ENCODE results near the gene TGFB2.

Gene TGFB2

DNA sequence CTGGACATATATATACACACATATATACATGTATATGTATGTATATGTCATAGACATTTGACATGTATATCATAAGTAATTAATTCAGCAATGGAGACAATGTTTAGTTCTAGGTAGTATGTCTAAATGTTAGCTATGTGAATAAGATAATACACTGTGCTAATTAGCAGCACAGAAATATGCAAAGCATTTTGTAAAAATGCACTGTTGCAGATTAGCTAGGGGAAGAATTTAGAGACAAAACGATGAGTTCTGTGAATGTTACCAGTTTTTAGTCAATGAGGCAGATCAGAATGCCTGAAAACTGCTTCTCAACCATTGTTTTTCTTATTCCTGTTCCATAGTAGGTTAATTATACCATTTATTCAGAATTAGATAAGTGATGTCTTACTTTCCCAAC lies 86.3 kb downstream of the TGFB2 start:
- no peak for DNase-seq

DNA sequence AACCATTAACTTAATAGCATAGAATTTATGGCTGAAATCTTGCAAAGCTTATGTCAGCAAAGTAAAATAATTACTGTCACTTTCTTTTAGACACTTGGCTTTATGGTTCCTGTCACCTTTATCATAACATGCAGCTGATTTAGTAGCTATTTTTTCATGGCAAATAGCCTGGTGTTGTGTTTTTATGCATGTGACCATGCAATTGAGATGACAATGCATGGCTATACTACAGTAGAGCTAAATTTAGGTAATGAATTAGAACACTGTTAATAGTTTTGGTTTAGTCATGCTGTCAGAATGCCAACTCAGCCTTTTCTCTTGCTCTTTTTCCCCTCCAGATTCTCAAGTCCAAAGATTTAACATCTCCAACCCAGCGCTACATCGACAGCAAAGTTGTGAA lies 88.6 kb downstream of the TGFB2 start:
- DNase-seq: no peak

DNA sequence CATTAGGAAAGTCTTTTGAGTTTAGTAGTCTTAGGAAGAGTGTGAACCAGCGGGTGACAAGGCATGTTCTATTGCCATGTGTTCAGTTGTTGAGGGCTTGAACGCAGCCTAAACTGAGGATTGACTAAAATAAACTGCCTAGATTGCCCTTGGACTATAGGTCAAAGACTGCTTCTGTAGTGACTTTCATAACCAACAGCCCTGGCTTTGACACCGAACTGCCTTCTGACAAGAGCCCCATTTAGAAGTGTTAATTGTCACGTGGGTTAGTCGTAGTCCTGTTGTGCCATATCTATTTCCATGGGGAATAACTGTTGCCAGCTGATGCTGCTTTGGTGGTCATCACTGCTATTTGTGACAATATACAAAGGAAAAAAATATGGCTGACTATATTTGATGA lies 90.4 kb downstream of the TGFB2 start:
- no peak for DNase-seq

DNA sequence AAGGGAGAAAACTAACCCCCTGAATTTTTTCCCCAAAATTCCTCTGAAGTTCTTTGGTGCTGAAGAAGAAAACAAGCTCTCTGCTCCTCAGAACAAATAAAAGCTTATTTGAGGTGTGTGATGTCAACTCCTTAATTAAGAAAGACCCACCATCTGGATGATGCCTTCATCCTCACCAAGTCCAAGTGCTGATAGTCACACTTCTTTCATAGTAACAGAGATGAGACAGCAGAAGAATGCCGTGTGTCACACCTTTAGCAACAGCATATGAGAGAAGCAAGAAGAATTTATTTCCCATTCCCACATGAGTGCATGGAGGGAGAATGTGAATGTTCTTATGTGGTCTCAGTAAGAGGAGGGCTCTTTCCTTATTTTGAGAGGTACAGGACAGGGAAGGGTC lies 91.2 kb downstream of the TGFB2 start:
- DNase-seq: no peak

DNA sequence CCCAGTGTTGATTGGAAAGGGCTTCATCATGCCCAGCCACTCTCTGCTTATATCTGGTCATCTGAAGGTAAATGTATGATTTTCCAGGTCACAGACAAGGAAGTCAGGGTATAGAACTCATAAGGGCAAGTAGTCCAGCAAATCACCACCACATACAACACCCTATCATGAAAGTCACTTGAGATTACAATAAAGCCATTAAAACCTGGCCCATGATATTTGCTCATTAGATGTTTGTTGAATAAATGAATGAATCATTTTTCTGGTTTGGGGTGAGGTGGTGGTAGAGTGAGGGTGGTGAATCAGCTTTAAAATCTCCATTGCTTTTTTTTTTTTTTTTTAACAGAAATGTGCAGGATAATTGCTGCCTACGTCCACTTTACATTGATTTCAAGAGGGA lies 91.9 kb downstream of the TGFB2 start:
- DNase-seq: no peak

DNA sequence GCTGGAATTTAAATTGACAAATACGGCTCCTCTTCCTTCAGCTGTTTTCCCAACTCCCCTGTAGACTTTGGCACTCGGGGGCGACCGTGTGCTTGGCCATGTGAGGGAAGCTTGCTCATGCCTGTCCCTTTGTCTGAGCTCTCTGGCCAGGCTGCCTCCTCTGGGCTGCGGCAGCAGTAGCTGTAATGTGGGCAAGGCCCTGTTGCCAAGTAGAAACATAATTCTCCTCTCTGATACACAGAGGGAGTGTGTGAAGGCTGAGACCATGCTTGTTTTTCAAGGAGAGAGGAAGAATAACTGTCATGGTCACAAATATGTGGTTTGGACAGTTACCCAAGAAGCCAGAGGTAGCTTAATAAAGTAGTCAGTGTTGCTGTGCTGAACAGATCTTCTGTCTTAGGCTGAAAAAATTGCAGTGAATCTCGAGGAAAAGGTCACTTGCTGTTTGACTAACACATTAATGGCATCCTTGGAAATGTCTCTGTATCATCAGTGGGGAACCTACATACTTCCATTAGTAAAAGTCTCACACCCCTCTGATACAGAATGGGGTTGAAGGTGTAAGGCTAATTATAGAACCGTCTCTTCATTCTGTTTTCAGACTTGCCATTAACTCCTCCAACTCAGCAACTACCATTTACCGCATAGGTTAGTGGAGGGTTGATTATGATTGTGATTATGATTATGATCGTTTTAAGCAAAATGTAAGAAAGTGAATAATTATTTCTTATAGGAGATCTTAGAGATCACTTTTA lies 94.6 kb downstream of the TGFB2 start:
- peak; percentile 72 for DNase-seq

- no peak for DNase-seq
Measured at GRCh38 chr1:218443255-218443654, 98.1 kb downstream of the TGFB2 start.

DNA sequence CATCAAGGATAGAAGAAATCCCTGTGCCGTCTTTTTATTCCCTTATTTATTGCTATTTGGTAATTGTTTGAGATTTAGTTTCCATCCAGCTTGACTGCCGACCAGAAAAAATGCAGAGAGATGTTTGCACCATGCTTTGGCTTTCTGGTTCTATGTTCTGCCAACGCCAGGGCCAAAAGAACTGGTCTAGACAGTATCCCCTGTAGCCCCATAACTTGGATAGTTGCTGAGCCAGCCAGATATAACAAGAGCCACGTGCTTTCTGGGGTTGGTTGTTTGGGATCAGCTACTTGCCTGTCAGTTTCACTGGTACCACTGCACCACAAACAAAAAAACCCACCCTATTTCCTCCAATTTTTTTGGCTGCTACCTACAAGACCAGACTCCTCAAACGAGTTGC lies 99.0 kb downstream of the TGFB2 start:
- no peak for DNase-seq

GRCh38 chr1:218444588-218444987 lies 99.5 kb downstream of the TGFB2 start:
- no peak for DNase-seq

GRCh38 chr1:218447010-218447689 lies 102.0 kb downstream of the TGFB2 start:
- DNase-seq: no peak

GRCh38 chr1:218451415-218451814 lies 106.3 kb downstream of the TGFB2 start:
- DNase-seq: no peak

GRCh38 chr1:218454700-218455282 lies 109.7 kb downstream of the TGFB2 start:
- no peak for DNase-seq

DNA sequence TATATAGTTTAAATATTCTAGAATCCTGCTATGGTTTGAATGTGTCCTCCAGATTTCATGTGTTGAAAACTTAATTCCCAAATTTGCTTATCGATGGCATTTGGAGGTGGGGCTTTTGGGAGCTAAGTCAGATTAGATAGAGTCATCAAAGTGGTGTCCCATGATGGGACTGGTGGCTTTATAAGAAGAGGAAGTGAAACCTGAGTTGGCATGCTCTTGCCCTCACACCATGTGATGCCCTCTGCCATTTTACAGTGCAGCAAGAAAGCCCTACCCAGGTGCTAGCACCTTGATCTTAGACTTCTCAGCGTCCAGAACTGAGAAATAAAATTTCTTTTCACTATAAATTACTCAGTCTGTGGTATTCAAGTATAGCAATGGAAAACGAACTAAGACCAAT lies 111.3 kb downstream of the TGFB2 start:
- no peak for DNase-seq

GRCh38 chr1:218459450-218459849 lies 114.3 kb downstream of the TGFB2 start:
- DNase-seq: peak; percentile 54

DNA sequence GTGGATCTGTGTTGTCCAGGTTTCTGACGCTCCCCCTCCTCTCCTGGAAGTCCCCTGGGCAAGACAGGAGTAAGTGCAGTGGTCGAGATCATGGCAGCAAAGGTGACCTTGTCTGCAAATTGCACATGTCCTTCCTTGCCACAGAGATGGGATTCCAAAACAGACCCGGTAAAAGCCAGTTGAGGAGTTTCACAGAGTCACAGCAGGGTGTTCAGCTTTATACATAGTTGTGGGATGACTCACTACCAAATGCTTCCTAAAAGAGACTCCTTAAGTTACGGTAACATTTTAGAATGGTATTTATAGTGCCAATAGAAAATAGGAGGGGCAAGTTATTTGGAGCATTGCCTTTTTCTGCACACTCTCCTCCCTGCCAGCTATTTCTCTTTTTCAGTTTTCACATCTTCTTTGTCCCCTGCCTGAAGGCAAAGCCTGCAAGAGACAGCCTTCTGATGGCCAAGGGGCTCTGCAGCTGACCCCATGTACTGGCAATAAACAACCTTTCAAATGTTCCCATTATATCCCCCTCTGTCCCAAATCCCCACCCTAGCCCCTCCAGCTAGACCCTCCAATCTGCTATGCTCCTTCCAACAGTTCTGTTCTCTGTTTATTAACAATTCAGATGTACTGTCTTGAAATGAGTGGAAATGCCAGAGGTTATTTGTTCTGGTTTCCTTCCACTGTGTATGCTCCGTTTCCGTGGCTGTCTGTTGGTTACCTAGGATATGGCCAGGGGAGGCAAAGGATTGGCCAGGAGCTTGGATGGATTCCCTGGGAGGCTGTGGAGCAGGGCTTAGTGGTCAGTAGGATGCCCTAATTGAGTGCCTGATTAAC lies 115.0 kb downstream of the TGFB2 start:
- DNase-seq: peak; percentile 80

DNA sequence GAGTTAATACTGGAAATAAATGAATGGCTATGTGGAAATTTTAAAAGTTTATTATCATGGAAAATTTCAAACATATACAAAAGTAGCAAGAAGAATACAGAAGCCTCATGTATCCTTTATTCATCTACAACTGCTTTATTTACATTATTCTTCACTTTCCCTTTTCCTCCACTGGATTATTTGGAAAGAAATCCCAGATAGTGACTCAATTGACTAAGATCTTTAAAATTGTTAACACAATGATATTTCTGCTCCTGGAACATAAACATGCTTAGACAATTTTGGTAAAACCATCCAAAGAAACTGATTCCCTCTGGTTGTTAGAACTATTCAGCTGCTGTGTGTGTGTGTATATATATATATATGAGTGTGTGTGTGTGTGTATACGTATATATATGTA lies 116.2 kb downstream of the TGFB2 start:
- DNase-seq: no peak

GRCh38 chr1:218462116-218462515 lies 117.0 kb downstream of the TGFB2 start:
- no peak for DNase-seq

- no peak for DNase-seq
Measured at GRCh38 chr1:218462587-218462986, 117.5 kb downstream of the TGFB2 start.

DNA sequence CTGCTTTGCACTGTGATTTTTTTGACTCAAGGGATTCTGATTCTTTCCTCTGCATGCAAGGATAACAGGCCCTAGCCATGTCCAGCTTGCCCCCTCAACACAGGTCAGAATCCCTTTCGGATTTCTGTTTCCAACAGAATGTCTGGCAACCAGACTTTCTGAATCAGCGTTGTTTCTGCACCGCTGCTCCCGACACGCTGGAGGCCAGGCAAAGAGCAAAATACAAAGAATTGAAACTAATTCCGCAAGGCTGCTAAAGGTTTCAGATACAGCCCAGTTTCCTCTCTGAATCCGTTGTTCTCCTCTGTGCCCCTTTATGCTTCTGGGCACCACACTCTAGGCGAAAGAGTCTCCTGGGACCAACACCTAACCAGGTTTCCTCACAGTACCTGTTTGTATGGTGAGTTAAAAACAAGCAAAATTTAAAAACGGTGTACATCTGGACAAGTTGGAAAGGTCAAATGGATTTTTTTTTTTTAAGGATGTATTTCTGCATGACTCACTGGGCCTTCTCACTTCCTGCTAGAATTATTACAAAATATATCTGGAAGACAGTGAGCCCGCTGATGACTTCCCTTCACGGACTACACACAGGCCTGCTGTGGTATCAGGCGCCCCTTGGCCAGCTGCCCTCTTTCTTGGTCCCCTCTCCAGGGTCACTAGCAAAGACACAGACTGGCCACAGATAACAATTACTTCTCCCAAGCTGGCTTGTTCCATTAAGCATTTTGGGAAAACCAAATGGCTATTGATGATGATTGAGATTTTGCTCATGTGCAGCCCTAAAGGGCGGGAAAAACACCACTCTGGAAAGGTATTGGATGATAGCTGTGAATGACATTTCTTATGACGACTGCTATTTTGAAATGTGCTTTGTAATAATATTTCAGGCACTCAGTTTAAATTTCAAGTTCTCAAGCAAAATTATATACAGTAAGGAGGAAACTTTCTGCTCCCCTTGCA lies 118.3 kb downstream of the TGFB2 start:
- DNase-seq: peak; percentile 64

DNA sequence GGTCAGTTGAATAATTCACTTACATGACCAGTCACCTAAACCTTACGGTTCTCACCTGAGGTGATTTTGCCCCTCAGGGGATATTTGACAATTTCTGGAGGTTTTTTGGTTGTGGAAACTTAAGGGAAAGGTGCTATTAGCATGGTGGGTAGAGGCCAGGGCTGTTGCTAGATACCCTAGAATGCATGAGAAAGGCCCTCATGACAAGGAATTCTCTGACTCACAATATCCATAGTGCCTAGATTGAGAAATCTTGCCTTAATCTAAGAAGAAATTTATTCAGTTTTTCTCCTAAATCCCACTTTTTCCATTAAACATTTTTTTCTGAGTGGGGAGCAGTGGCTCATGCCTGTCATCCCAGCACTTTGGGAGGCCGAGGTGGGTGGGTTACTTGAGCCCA lies 119.7 kb downstream of the TGFB2 start:
- no peak for DNase-seq

DNA sequence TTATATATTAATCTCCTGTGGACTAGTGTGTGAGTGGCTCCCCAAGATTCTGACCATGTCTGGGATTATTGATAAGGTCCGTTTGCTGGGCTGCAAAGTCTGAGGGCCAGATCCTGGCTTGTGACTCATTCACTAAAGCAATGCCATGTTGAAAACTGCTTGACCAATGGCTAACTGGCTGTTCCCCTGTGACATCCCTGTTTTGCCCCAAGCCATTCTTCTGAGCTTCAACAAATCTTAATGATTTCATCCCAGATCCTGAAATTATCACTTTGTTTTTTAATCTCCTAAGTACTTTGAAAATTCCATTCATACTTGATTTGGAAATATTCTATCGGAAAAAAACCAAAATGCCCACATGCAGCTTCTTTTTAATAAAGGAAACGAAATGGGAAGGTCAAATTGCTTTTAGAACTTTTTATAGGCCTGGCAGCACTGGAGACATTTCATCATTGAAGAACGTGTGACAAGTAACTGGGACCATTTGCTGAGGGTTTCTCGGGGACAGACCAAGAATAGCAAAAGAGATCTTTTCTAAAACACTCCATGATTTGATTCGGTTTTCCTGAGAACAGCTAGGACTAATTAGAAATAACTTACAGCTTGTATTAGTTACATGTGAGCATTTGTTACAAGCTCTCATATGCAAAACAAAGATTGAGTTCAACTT lies 121.3 kb downstream of the TGFB2 start:
- no peak for DNase-seq

Measured in right hindlimb (tissue), 1 donor.